ENCODE data around the gene SHC3.

The SHC3 gene

GRCh38 chr9:88979021-88979420, 199.6 kb downstream of the SHC3 start:
- no peak for DNase-seq

- DNase-seq = no peak
Observed at GRCh38 chr9:88978034-88978433, 200.6 kb downstream of the SHC3 start.

- no peak for DNase-seq
Observed at GRCh38 chr9:88976890-88977257, 201.7 kb downstream of the SHC3 start.

- DNase-seq = no peak
Observed at GRCh38 chr9:88975966-88976889, 202.4 kb downstream of the SHC3 start.

- DNase-seq = no peak
Observed at GRCh38 chr9:88974641-88975040, 204.0 kb downstream of the SHC3 start.

- DNase-seq = no peak
Observed at GRCh38 chr9:88973281-88974045, 205.2 kb downstream of the SHC3 start.

- no peak for DNase-seq
Observed at GRCh38 chr9:88972401-88972800, 206.2 kb downstream of the SHC3 start.

GRCh38 chr9:88971131-88971960, 207.3 kb downstream of the SHC3 start:
- DNase-seq = no peak

GRCh38 chr9:88969646-88970373, 208.8 kb downstream of the SHC3 start:
- no peak for DNase-seq

GRCh38 chr9:88968799-88969198, 209.8 kb downstream of the SHC3 start:
- DNase-seq = no peak

- no peak for DNase-seq
Observed at GRCh38 chr9:88966894-88967676, 211.5 kb downstream of the SHC3 start.

- DNase-seq = no peak
Observed at GRCh38 chr9:88965473-88965872, 213.1 kb downstream of the SHC3 start.

- no peak for DNase-seq
Observed at GRCh38 chr9:88960632-88961031, 218.0 kb downstream of the SHC3 start.

GRCh38 chr9:88959727-88960469, 218.7 kb downstream of the SHC3 start:
- DNase-seq = no peak

GRCh38 chr9:88957526-88957925, 221.1 kb downstream of the SHC3 start:
- no peak for DNase-seq
